ENCODE results near the gene FAM111A.
A peak's percentile ranks its signal among the peaks of the same experiment; 100 is the strongest.

FAM111A gene

GRCh38 chr11:59151761-59152160 lies 9.1 kb downstream of the FAM111A start:
- Histone ChIP-seq H3K27me3 (no peaks in the 10 kb centered on the region), H3K4me3 (no peak overlapping the region), H3K36me3 (peaks cover 0 to 11% (median 5%) of the 10 kb centered on the region in 3 donors), H3K27ac (no peak overlapping the region), H3K4me1 (no peaks in the 10 kb centered on the region), H3K9me3 (no peaks in the 10 kb centered on the region)
- TF ChIP-seq CTCF (IDR thresholded peaks at IDR 0.05) = no peak
- no peak for DNase-seq
- intact Hi-C loops (cut with DNase I; ENCODE audit: low total_unique reads) = no loop called here

DNA sequence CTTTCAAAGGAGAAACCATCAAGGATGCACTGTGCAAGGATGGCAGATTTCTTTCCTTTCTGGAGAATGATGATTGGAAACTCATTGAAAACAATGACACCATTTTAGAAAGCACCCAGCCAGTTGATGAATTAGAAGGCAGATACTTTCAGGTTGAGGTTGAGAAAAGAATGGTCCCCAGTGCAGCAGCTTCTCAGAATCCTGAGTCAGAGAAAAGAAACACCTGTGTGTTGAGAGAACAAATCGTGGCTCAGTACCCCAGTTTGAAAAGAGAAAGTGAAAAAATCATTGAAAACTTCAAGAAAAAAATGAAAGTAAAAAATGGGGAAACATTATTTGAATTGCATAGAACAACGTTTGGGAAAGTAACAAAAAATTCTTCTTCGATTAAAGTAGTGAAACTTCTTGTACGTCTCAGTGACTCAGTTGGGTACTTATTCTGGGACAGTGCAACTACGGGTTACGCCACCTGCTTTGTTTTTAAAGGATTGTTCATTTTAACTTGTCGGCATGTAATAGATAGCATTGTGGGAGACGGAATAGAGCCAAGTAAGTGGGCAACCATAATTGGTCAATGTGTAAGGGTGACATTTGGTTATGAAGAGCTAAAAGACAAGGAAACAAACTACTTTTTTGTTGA lies 9.8 kb downstream of the FAM111A start:
- intact Hi-C loops (cut with DNase I; ENCODE audit: low total_unique reads) = no loop called here
- DNase-seq = no peak
- no peak overlapping the region for H3K4me3 ChIP-seq
- H3K36me3 ChIP-seq = peaks cover 0 to 11% (median 5%) of the 10 kb centered on the region in 3 donors
- no peaks in the 10 kb centered on the region for H3K9me3 ChIP-seq
- no peaks in the 10 kb centered on the region for H3K4me1 ChIP-seq
- no peak for TF ChIP-seq CTCF (IDR thresholded peaks at IDR 0.05)
- no peaks in the 10 kb centered on the region for H3K27me3 ChIP-seq
- H3K27ac ChIP-seq = no peak overlapping the region

- H3K9me3 ChIP-seq = no peaks in the 10 kb centered on the region
- DNase-seq = no peak
- no peak overlapping the region for H3K27ac ChIP-seq
- H3K27me3 ChIP-seq = no peaks in the 10 kb centered on the region
- peaks cover 0 to 11% (median 0%) of the 10 kb centered on the region in 3 donors for H3K36me3 ChIP-seq
- no peak overlapping the region for H3K4me3 ChIP-seq
- no peaks in the 10 kb centered on the region for H3K4me1 ChIP-seq
- intact Hi-C loops (cut with DNase I; ENCODE audit: low total_unique reads) = no loop called here
- no peak for TF ChIP-seq CTCF (IDR thresholded peaks at IDR 0.05)
These were observed 12.0 kb downstream of the FAM111A start for GRCh38 chr11:59154610-59155009.

DNA sequence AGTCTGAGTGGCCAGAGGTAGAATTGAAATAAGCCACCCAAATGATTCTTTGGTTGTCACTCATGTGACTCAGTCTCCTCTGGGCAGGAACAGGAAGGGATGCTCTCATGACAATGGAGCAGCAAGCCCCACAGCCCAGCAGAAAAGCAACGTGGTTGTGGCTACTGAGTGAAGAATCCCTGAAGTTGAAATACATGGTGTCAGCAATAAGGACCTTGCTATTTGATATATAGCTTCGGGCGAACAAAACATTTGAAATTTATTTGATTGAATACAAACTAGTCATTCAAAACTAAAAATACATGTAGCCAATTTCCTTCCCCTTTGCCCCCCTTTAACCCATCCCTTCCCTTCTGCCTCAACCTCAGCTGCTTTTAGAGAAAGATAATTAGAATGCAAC lies 14.8 kb downstream of the FAM111A start:
- peaks cover 0 to 15% of the 10 kb centered on the region in 2 donors for H3K27me3 ChIP-seq
- H3K9me3 ChIP-seq = no peaks in the 10 kb centered on the region
- H3K4me1 ChIP-seq = no peaks in the 10 kb centered on the region
- TF ChIP-seq CTCF (IDR thresholded peaks at IDR 0.05) = no peak
- intact Hi-C loops (cut with DNase I; ENCODE audit: low total_unique reads) = no loop called here
- DNase-seq = no peak
- no peak overlapping the region for H3K4me3 ChIP-seq
- no peaks in the 10 kb centered on the region for H3K36me3 ChIP-seq
- no peak overlapping the region for H3K27ac ChIP-seq

- Histone ChIP-seq H3K27ac (no peak overlapping the region), H3K4me3 (no peak overlapping the region), H3K36me3 (no peaks in the 10 kb centered on the region), H3K9me3 (no peaks in the 10 kb centered on the region), H3K4me1 (no peaks in the 10 kb centered on the region), H3K27me3 (peaks cover 0 to 15% of the 10 kb centered on the region in 2 donors)
- peak; percentile 79 to 82 for TF ChIP-seq CTCF (IDR thresholded peaks at IDR 0.05)
- intact Hi-C loops (cut with DNase I; ENCODE audit: low total_unique reads) = no loop called here
- DNase-seq = peak in 1 of 2 donors; percentile 54
These were observed 15.8 kb downstream of the FAM111A start for GRCh38 chr11:59158206-59159068.

Data from tibial artery (tissue), 4 donors.